ENCODE data around the gene SLC2A4RG. TPM values are rescaled to one million over a fixed set of nuclear protein-coding genes. Genes with fewer than 3 reads are reported as not detected.

Gene SLC2A4RG
- total and polyA plus RNA-seq, 2 experiments from 2014 or later: 43.9 to 50.4 TPM

DNA sequence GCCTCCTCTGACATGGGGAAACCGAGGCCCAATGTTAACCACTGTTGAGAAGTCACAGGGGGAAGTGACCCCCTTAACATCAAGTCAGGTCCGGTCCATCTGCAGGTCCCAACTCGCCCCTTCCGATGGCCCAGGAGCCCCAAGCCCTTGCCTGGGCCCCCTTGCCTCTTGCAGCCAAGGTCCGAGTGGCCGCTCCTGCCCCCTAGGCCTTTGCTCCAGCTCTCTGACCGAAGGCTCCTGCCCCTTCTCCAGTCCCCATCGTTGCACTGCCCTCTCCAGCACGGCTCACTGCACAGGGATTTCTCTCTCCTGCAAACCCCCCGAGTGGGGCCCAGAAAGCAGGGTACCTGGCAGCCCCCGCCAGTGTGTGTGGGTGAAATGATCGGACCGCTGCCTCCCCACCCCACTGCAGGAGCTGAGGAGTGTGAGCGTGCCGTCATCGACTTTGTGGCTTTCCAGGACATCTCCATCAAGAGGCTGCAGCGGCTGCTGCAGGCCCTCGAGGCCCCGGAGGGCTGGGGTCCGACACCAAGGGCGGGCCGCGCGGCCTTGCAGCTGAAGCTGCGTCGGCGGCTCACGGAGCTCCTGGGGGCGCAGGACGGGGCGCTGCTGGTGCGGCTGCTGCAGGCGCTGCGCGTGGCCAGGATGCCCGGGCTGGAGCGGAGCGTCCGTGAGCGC is 41.6 kb upstream of the SLC2A4RG start:
- Histone ChIP-seq H4K20me1 (ENCODE audit: insufficient read depth, poor library complexity, severe bottlenecking) (no peaks in the 10 kb centered on the region), H3K36me3 (replicated peaks; ENCODE audit: insufficient read depth, low read depth) (no peaks in the 10 kb centered on the region), H3K27me3 (no peaks in the 10 kb centered on the region), H3K27ac (no peak overlapping the region), H3K4me3 (no peak overlapping the region), H3K79me2 (no peaks in the 10 kb centered on the region), H3K9me3 (ENCODE audit: low read depth) (no peaks in the 10 kb centered on the region), H2AFZ (no peak overlapping the region), H3K4me1 (ENCODE audit: insufficient read depth) (peaks cover 10% of the 10 kb centered on the region), H3K4me2 (no peak overlapping the region), H3K9me2 (replicated peaks; ENCODE audit: insufficient read depth) (no peaks in the 10 kb centered on the region)
- DNase-seq (ENCODE audit: low spot score): no peak
- no peak for TF ChIP-seq EZH2 (IDR thresholded peaks at IDR 0.05; ENCODE audit: borderline replicate concordance)
- no peak for TF ChIP-seq CTCF (IDR thresholded peaks at IDR 0.05; ENCODE audit: poor library complexity)
- no peak for TF ChIP-seq EZH2phosphoT487 (IDR thresholded peaks at IDR 0.05; ENCODE audit: low read depth, severe bottlenecking, unreplicated experiment)
- WGBS (ENCODE audit: low lambda C conversion rate, missing lambda C conversion rate): 92% methylated on average over 40 of the region's 40 CpGs

DNA sequence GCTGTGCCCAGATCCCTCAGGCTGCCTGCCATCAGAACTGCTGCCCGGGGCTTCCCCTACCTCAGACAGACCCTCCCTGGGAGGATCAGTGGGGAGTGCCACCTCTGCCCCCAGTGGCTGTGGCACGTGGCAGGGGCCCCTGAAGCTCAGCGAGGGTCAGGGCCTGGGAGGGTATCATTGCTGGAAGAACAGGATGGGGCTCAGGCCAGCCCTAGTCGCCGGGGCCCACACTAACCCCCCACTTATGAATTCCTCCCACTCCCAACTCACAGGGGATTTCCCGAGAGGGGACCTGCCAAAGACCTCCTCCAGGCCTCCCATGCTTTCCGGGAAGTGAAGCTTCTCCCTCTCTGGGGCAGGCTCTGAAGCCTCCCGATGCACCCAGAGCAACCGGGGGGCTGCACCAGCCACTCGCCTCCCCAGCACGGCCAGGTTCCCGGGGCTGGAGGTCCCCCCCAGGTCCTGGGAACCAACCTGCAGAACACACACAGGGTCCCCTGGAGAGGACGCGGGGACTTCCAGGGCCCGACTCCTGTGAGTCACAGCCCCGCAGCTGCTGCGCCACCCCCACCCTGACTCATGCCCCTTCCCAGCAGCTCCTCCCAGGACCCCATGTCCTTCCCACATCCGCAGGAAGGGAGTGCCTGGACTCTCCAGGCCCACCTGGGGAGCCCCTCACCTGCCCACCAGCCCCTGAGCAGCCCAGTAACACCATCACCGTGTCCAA is 40.7 kb upstream of the SLC2A4RG start:
- Histone ChIP-seq H3K4me3 (no peak overlapping the region), H3K9me3 (ENCODE audit: low read depth) (no peaks in the 10 kb centered on the region), H4K20me1 (ENCODE audit: insufficient read depth, poor library complexity, severe bottlenecking) (no peaks in the 10 kb centered on the region), H3K27me3 (no peaks in the 10 kb centered on the region), H3K4me2 (no peak overlapping the region), H3K4me1 (ENCODE audit: insufficient read depth) (peaks cover 10% of the 10 kb centered on the region), H3K79me2 (no peaks in the 10 kb centered on the region), H3K36me3 (replicated peaks; ENCODE audit: insufficient read depth, low read depth) (no peaks in the 10 kb centered on the region), H3K9me2 (replicated peaks; ENCODE audit: insufficient read depth) (no peaks in the 10 kb centered on the region), H3K27ac (no peak overlapping the region), H2AFZ (no peak overlapping the region)
- TF ChIP-seq EZH2phosphoT487 (IDR thresholded peaks at IDR 0.05; ENCODE audit: low read depth, severe bottlenecking, unreplicated experiment): no peak
- TF ChIP-seq CTCF (IDR thresholded peaks at IDR 0.05; ENCODE audit: poor library complexity): no peak
- no peak for TF ChIP-seq EZH2 (IDR thresholded peaks at IDR 0.05; ENCODE audit: borderline replicate concordance)
- peak; percentile 56 for DNase-seq (ENCODE audit: low spot score)
- 76% methylated on average over 15 of the region's 19 CpGs for WGBS (ENCODE audit: low lambda C conversion rate, missing lambda C conversion rate)

- Histone ChIP-seq H3K36me3 (replicated peaks; ENCODE audit: insufficient read depth, low read depth) (no peaks in the 10 kb centered on the region), H2AFZ (no peak overlapping the region), H3K9me2 (replicated peaks; ENCODE audit: insufficient read depth) (no peaks in the 10 kb centered on the region), H3K4me3 (no peak overlapping the region), H4K20me1 (ENCODE audit: insufficient read depth, poor library complexity, severe bottlenecking) (no peaks in the 10 kb centered on the region), H3K27me3 (no peaks in the 10 kb centered on the region), H3K27ac (no peak overlapping the region), H3K4me2 (no peak overlapping the region), H3K9me3 (ENCODE audit: low read depth) (no peaks in the 10 kb centered on the region), H3K79me2 (no peaks in the 10 kb centered on the region), H3K4me1 (ENCODE audit: insufficient read depth) (peaks cover 10% of the 10 kb centered on the region)
- no peak for DNase-seq (ENCODE audit: low spot score)
- no peak for TF ChIP-seq EZH2 (IDR thresholded peaks at IDR 0.05; ENCODE audit: borderline replicate concordance)
- no peak for TF ChIP-seq EZH2phosphoT487 (IDR thresholded peaks at IDR 0.05; ENCODE audit: low read depth, severe bottlenecking, unreplicated experiment)
- 89% methylated on average over 24 of the region's 24 CpGs for WGBS (ENCODE audit: low lambda C conversion rate, missing lambda C conversion rate)
Measured at GRCh38 chr20:63699466-63700198, 39.9 kb upstream of the SLC2A4RG start.

Measured in hepatocyte (in vitro differentiated cells).